Measurements from ENCODE around the gene TMEM170B.

TMEM170B gene

DNA sequence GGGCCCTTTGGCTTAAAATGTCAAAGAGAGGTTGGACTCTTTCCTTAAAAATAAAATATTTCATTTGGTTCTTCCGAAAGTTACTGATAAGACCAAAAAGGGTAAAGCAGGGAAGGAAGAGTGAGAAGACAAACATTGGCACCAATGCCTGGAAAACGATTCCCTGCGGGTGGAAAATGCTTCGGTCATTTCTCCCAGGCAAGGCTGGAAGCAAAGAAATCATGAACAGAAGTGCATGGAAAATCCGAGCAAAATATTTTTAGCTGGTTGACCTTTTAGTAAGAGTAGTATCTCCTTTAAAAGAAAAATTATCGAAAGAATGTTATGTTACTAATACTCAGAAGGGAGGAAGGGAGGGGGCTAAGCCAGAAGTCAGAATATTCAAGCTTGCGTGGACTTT lies 62.7 kb downstream of the TMEM170B start:
- no peak for TF ChIP-seq CTCF (conservative IDR thresholded peaks at IDR 0.05; ENCODE audit: control insufficient read depth, insufficient read depth, low read depth, low read length)
- H3K4me3 ChIP-seq (ENCODE audit: control insufficient read depth, low read depth, low read length): no peak overlapping the region
- no peak for DNase-seq (ENCODE audit: low read depth)

DNA sequence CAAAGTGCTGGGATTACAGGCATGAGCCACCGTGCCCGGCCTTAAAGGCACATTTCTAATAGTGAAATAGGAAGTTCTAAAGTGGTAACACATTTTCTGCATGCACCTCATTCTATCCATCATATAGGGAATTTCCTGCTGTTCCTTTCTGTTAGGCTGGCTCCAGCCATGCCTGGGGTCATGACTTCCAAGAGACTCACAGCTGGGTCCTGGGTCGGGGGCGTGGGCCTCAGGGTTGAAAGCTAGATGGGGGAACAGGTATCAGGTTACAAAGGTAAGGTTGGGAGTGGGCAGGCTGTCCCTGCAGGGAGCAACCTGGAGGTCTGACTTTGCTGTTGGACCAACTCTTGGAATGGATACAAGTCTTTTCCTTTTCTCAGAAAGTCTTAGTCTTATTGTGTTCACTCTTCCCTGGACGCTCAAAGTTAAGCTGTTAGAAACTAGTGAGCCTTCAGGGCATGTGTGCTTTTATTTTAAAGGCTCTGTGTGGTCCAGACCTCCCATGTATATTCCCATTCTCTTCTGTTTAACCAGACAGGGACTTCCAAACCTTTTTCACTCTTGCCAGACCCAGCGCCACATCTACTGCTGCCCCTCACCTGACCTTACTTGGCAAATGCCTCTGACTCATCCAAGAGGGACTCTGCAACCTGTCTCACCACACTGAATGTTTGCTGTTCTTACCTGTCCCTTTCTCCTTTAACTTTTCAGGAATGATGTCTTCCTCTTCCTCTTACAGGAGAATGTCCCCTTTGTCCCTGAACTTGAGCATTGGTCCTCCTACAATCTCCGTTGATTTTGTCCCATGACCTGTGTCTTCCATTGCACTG lies 64.4 kb downstream of the TMEM170B start:
- TF ChIP-seq CTCF (conservative IDR thresholded peaks at IDR 0.05; ENCODE audit: control insufficient read depth, insufficient read depth, low read depth, low read length): no peak
- no peak overlapping the region for H3K4me3 ChIP-seq (ENCODE audit: control insufficient read depth, low read depth, low read length)
- DNase-seq (ENCODE audit: low read depth): no peak

GRCh38 chr6:11604215-11604614 lies 66.7 kb downstream of the TMEM170B start:
- no peak overlapping the region for H3K4me3 ChIP-seq (ENCODE audit: control insufficient read depth, low read depth, low read length)
- no peak for TF ChIP-seq CTCF (conservative IDR thresholded peaks at IDR 0.05; ENCODE audit: control insufficient read depth, insufficient read depth, low read depth, low read length)
- DNase-seq (ENCODE audit: low read depth): no peak

GRCh38 chr6:11604836-11605506 lies 67.4 kb downstream of the TMEM170B start:
- TF ChIP-seq CTCF (conservative IDR thresholded peaks at IDR 0.05; ENCODE audit: control insufficient read depth, insufficient read depth, low read depth, low read length): no peak
- DNase-seq (ENCODE audit: low read depth): no peak
- no peak overlapping the region for H3K4me3 ChIP-seq (ENCODE audit: control insufficient read depth, low read depth, low read length)

- TF ChIP-seq CTCF (conservative IDR thresholded peaks at IDR 0.05; ENCODE audit: control insufficient read depth, insufficient read depth, low read depth, low read length): no peak
- no peak for DNase-seq (ENCODE audit: low read depth)
- H3K4me3 ChIP-seq (ENCODE audit: control insufficient read depth, low read depth, low read length): no peak overlapping the region
Observed at GRCh38 chr6:11605507-11605905, 68.0 kb downstream of the TMEM170B start.

- no peak for DNase-seq (ENCODE audit: low read depth)
- no peak overlapping the region for H3K4me3 ChIP-seq (ENCODE audit: control insufficient read depth, low read depth, low read length)
- no peak for TF ChIP-seq CTCF (conservative IDR thresholded peaks at IDR 0.05; ENCODE audit: control insufficient read depth, insufficient read depth, low read depth, low read length)
Observed at GRCh38 chr6:11606332-11606731, 68.8 kb downstream of the TMEM170B start.

Measured in fibroblast of mammary gland (primary cell).